ENCODE measurements around the gene MYOM1. TPM values are rescaled to one million over a fixed set of nuclear protein-coding genes. Genes with fewer than 3 reads are reported as not detected.

Gene MYOM1
- total RNA-seq, 1 donor from 2014 or later, result 0.07 TPM

GRCh38 chr18:3119401-3120341, 100.1 kb downstream of the MYOM1 start:
- DNase-seq (ENCODE audit: low read depth, low spot score), result no peak

DNA sequence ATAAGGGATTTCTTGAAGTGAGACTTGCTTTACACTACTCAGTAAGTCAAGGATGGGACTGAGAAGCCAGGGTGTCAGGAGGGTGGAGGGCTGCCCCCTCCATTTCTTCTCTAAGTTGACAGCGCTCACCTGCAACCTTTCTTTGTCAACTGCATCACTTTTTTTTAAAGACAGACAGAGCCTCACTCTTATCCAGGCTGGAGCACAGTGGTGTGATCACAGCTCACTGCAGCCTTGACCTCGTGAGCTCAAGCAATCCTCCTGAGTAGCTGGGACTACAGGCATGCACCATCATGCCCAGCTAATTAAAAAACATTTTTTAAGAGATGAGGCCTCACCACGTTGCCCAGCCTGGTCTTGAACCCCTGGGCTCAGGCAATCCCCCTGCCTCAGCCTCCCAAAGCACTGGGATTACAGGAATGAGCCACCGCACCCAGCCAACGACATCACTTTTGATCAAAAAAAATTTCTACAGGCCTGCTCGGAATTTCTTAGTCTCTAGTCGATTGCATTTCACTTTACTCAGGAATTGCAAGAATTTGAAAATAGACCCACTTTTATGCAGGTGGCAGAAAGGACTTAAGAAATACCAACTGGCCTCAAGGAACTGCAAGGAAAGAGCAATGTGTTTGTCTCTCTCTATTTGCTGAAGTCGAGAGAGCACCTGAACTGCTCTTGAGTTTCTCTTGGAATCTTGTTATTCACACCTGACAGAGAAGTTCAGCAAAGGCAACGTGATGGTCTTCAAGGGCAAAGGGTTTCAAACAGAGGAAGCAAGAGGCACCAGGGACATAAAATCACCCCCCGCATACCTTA, 101.4 kb downstream of the MYOM1 start:
- DNase-seq (ENCODE audit: low read depth, low spot score), result no peak

DNA sequence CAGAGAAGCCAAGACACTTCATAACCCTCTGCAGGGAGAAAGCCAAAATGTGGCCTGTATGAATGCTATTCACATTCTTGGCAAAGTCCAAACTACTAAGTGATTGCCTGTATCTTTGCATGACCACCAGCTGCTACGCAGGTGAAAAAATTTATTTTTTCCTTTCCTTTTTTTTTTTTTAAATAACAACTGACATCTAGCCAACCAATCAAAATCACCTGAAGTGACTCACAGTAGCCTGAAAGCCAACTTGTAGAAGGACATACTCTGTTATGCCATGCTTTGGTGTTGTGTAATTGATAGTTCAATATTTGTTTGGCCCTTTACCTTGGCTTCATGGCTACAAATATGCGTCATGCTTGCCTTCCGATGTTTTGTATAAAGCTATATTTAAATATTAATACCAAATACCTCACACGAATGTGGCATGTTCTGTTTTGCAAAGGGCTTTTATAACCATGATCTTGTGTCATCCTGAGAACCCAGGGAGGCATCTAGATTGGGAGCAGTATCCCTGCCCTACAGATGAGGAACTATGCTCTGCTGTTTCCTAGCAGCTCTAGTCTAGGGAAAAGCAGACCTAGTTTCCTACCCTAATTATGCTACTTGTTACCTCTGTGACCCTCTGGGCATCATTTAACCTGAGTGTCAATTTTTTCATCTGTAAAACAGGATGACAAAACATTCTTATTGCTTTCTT, 102.1 kb downstream of the MYOM1 start:
- no peak for DNase-seq (ENCODE audit: low read depth, low spot score)

- DNase-seq (ENCODE audit: low read depth, low spot score), result no peak
Observed at GRCh38 chr18:3115447-3116030, 104.2 kb downstream of the MYOM1 start.

GRCh38 chr18:3114451-3114850, 105.3 kb downstream of the MYOM1 start:
- DNase-seq (ENCODE audit: low read depth, low spot score), result no peak

DNA sequence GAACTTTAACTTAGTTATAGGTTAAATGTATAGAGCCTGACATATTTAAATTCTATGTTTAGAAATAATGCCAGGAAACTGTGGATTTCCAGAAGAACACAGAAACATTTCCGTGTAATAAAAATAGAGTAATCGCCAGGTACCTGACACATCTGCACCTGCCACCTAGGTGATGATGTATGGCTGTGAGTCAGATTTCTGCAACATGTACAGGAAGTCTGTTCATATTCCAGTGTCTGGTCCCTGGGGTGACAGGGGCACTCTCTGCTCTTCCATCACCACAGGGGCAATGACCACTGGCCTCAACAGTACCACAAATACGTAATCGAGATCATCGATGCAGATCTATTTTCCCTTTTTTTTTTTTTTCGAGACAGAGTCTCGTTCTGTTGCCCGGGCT, 105.7 kb downstream of the MYOM1 start:
- DNase-seq (ENCODE audit: low read depth, low spot score), result no peak

DNA sequence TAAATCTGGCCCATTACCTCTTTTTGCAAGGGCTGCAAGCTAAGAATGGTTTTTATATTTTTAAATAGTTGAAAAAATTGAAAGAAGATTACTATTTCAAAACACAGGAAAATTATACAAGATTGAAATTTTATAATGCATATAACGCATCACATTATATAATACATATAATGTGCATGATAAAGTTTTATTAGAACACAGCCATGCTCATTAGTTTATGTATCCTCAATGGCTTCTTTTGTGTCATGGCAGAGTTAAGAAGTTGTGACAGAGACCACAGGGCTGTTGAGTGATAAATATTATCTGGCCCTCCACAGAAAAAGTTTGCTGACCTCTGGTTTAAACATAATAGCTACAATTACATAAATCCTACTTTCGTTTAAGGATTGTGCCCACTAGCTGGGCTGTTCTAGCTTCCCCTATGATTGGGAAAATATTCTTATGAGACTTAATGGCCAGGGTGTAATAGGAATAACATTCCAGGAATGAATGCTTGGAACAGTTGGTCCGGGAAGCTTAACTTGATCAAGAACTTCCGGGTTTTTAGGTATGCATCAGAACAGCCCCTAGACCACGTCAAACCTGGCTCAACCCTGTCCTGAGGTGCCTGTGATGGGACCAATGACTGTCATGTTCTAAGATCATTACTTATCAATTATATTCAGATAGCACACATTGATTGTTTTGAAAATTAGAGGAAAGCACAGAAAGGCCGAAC, 108.1 kb downstream of the MYOM1 start:
- no peak for DNase-seq (ENCODE audit: low read depth, low spot score)

GRCh38 chr18:3110034-3110752, 109.6 kb downstream of the MYOM1 start:
- DNase-seq (ENCODE audit: low read depth, low spot score), result no peak

DNA sequence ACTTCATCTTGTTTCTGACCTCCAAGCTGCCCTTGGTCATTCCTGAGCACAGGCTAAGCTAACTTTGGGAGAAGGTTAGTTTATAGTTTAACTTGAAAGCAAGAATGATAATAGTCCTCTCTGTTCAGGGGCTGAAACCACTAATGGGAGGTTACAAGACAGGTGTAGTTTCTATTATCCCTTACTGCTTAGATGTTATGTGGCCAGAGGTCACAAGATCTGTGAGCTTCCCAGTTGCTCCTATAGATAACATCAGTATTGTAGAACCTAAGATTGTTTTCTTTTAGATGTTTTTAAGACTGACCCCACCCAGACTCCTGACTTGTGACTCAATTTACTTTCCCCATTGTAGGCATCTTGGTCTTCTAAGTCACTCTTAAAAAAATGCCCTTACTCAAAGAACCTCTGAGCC, 112.0 kb downstream of the MYOM1 start:
- no peak for DNase-seq (ENCODE audit: low read depth, low spot score)

- peak; percentile 60 for DNase-seq (ENCODE audit: low read depth, low spot score)
Observed at GRCh38 chr18:3104190-3105054, 115.3 kb downstream of the MYOM1 start.

GRCh38 chr18:3103576-3103975, 116.2 kb downstream of the MYOM1 start:
- no peak for DNase-seq (ENCODE audit: low read depth, low spot score)

- DNase-seq (ENCODE audit: low read depth, low spot score), result no peak
Observed at GRCh38 chr18:3102983-3103382, 116.8 kb downstream of the MYOM1 start.

- no peak for DNase-seq (ENCODE audit: low read depth, low spot score)
Observed at GRCh38 chr18:3100498-3101132, 119.2 kb downstream of the MYOM1 start.

- no peak for DNase-seq (ENCODE audit: low read depth, low spot score)
Observed at GRCh38 chr18:3099327-3099726, 120.4 kb downstream of the MYOM1 start.

DNA sequence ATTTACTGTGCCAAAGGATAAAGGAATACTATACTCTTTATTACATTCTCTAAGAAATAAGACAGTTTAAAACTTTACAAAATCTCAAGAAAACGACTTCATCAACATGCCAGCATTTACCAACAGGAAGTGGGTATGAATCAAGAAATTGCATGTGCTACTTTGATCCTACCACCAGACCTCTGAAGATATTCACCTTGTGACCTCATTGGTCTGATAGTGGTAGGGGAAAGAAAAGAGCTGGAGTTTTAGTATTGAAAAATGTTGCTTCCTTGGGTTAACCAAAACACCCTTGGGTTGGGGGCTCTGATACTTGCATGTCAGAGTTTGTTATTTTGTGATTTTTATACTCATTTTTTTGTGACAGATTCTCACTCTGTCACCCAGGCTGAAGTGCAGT, 122.7 kb downstream of the MYOM1 start:
- no peak for DNase-seq (ENCODE audit: low read depth, low spot score)

DNA sequence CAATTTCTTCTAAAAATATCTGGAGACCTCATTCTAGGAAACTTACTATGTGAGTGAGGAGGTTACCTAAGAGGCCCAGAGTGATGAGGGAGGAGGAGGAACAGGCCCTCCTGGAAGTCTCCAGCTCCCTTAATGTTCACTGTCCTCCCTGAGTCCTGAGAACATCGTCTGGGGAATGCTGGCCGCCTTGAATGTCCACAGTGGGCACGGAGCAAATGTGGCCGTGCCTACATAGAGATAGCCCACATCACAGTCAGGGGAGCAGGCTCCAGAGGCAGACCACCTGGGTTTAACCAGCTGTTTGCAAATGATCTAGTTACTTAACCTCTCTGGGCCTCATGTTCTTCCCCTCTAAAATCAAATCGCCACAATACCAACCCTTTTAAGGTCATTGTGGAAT, 123.8 kb downstream of the MYOM1 start:
- no peak for DNase-seq (ENCODE audit: low read depth, low spot score)

- no peak for DNase-seq (ENCODE audit: low read depth, low spot score)
Observed at GRCh38 chr18:3094338-3094684, 125.5 kb downstream of the MYOM1 start.

DNA sequence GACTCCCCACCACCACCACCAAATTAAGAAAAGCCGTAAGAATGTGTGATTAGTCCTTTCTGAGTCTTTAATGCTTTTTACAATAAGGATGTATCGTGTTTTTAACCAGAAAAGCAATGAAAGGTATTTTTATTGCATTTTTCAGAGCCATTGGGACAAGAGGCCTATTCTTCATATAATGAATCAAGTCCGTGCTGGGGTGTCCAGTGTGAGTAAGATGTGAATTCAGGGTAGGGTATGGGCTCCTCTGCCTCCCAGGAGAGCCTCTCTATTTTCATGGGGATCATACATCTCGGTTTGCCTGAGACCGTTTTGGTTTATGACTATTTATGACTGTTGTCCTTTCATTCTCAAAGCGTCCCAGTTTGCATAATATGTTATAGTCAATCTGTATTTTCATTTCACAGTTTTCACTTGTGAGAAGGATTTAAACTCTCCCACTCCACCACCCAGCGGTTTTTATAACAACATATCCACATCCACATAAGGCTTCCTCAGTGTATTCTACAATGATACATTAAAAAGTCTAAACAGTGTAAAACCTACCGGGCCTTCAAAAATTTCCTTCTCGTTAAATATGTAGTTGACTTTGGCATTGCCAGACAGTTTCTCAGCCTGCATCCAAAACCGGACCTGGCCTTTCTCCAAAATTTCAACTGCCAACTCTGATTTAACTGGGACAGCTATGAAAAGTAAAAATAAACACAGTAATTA, 126.0 kb downstream of the MYOM1 start:
- DNase-seq (ENCODE audit: low read depth, low spot score), result no peak

All from pulmonary artery endothelial cell (primary cell).